BE2C (cell line): ENCODE results near the gene C19orf12.

ENCODE experiments used
- DNase-seq: peaks from one replicate; pipeline ENCODE4 v3.0.0-alpha.2; 2020
- H3K27me3 ChIP-seq: fragments of 250-450 bp; sonication (Bioruptor Pico); 2 replicates; pipeline ENCODE4 v1.5.1; 2020; ENCODE audit warnings: mild to moderate bottlenecking
- H3K36me3 ChIP-seq: fragments of 250-450 bp; sonication (Bioruptor Pico); 2 replicates; pipeline ENCODE4 v1.5.1; 2020; ENCODE audit warnings: mild to moderate bottlenecking
- H3K4me1 ChIP-seq: fragments of 250-450 bp; sonication (Bioruptor Pico); 2 replicates; pipeline ENCODE4 v1.5.1; 2020
- H3K4me3 ChIP-seq: 2 replicates; pipeline ENCODE4 v1.5.1; 2011; ENCODE audit warnings: low read depth, low read length
- H3K9me3 ChIP-seq: fragments of 250-450 bp; sonication (Bioruptor Pico); 2 replicates; pipeline ENCODE4 v1.5.1; 2020
- CTCF ChIP-seq: IDR thresholded peaks from 2 replicates; pipeline ENCODE4 v1.5.1; 2012; ENCODE audit warnings: mild to moderate bottlenecking, low read depth, low read length

Gene C19orf12

GRCh38 chr19:29681422-29682235 lies 33.4 kb downstream of the C19orf12 start:
- Histone ChIP-seq H3K4me1 (no peaks in the 10 kb centered on the region), H3K9me3 (no peaks in the 10 kb centered on the region), H3K4me3 (no peak overlapping the region), H3K36me3 (no peaks in the 10 kb centered on the region), H3K27me3 (no peaks in the 10 kb centered on the region)
- DNase-seq: no peak
- no peak for TF ChIP-seq CTCF

- DNase-seq: no peak
- no peaks in the 10 kb centered on the region for H3K36me3 ChIP-seq
- no peak overlapping the region for H3K4me3 ChIP-seq
- no peak for TF ChIP-seq CTCF
- no peaks in the 10 kb centered on the region for H3K4me1 ChIP-seq
- H3K27me3 ChIP-seq: no peaks in the 10 kb centered on the region
- no peaks in the 10 kb centered on the region for H3K9me3 ChIP-seq
These were observed 34.1 kb downstream of the C19orf12 start for GRCh38 chr19:29680937-29681336.

- H3K27me3 ChIP-seq: no peaks in the 10 kb centered on the region
- DNase-seq: no peak
- no peaks in the 10 kb centered on the region for H3K36me3 ChIP-seq
- no peak for TF ChIP-seq CTCF
- H3K4me1 ChIP-seq: no peaks in the 10 kb centered on the region
- H3K4me3 ChIP-seq: no peak overlapping the region
- no peaks in the 10 kb centered on the region for H3K9me3 ChIP-seq
These were observed 34.6 kb downstream of the C19orf12 start for GRCh38 chr19:29680447-29680846.

GRCh38 chr19:29679598-29680210 lies 35.4 kb downstream of the C19orf12 start:
- no peaks in the 10 kb centered on the region for H3K4me1 ChIP-seq
- no peak for DNase-seq
- no peak for TF ChIP-seq CTCF
- H3K9me3 ChIP-seq: no peaks in the 10 kb centered on the region
- H3K36me3 ChIP-seq: no peaks in the 10 kb centered on the region
- H3K27me3 ChIP-seq: no peaks in the 10 kb centered on the region
- no peak overlapping the region for H3K4me3 ChIP-seq

- Histone ChIP-seq H3K36me3 (no peaks in the 10 kb centered on the region), H3K27me3 (no peaks in the 10 kb centered on the region), H3K4me1 (no peaks in the 10 kb centered on the region), H3K4me3 (no peak overlapping the region), H3K9me3 (no peaks in the 10 kb centered on the region)
- TF ChIP-seq CTCF: no peak
- DNase-seq: no peak
These were observed 36.5 kb downstream of the C19orf12 start for GRCh38 chr19:29678484-29679106.
